ENCODE measurements around the gene LGSN. TPM values are rescaled to one million over a fixed set of nuclear protein-coding genes. Genes with fewer than 3 reads are reported as not detected.
"Not testable (repeated sequence)": the region's sequence is repeated elsewhere in the genome, so short reads cannot be mapped to it uniquely, and the experiment has no call there.

Gene LGSN
- total RNA-seq, 2 experiments from 2014 or later, result 0.17 to 0.40 TPM

GRCh38 chr6:63290492-63291058 lies 29.2 kb downstream of the LGSN start:
- no peak for ATAC-seq (ENCODE audit: low read depth)
- no peaks in the 10 kb centered on the region for H3K36me3 Mint-ChIP-seq
- POLR2A ChIA-PET, result no interaction called here
- no peak for DNase-seq
- no peaks in the 10 kb centered on the region for H3K9me3 Mint-ChIP-seq
- H3K4me1 Mint-ChIP-seq, result no peaks in the 10 kb centered on the region
- H3K27ac Mint-ChIP-seq, result no peak overlapping the region
- H3K4me3 Mint-ChIP-seq, result no peak overlapping the region
- no peaks in the 10 kb centered on the region for H3K27me3 Mint-ChIP-seq

- H3K36me3 Mint-ChIP-seq, result no peaks in the 10 kb centered on the region
- no peaks in the 10 kb centered on the region for H3K27me3 Mint-ChIP-seq
- no peak overlapping the region for H3K4me3 Mint-ChIP-seq
- no peaks in the 10 kb centered on the region for H3K9me3 Mint-ChIP-seq
- POLR2A ChIA-PET, result no interaction called here
- ATAC-seq (ENCODE audit: low read depth), result no peak
- H3K27ac Mint-ChIP-seq, result no peak overlapping the region
- DNase-seq, result no peak
- no peaks in the 10 kb centered on the region for H3K4me1 Mint-ChIP-seq
These were observed 30.4 kb downstream of the LGSN start for GRCh38 chr6:63289269-63289872.

- Mint-ChIP-seq H3K27me3 (no peaks in the 10 kb centered on the region), H3K36me3 (no peaks in the 10 kb centered on the region), H3K27ac (no peak overlapping the region), H3K9me3 (no peaks in the 10 kb centered on the region), H3K4me3 (no peak overlapping the region), H3K4me1 (no peaks in the 10 kb centered on the region)
- no peak for ATAC-seq (ENCODE audit: low read depth)
- no peak for DNase-seq
- POLR2A ChIA-PET, result no interaction called here
These were observed 39.1 kb downstream of the LGSN start for GRCh38 chr6:63280639-63281180.

GRCh38 chr6:63278916-63279315 lies 40.9 kb downstream of the LGSN start:
- Mint-ChIP-seq H3K27ac (no peak overlapping the region), H3K27me3 (no peaks in the 10 kb centered on the region), H3K4me1 (no peaks in the 10 kb centered on the region), H3K36me3 (no peaks in the 10 kb centered on the region), H3K4me3 (no peak overlapping the region), H3K9me3 (no peaks in the 10 kb centered on the region)
- POLR2A ChIA-PET, result no interaction called here
- ATAC-seq (ENCODE audit: low read depth) (no peak), DNase-seq (no peak)

- Mint-ChIP-seq H3K4me1 (no peaks in the 10 kb centered on the region), H3K4me3 (no peak overlapping the region), H3K36me3 (no peaks in the 10 kb centered on the region), H3K27me3 (no peaks in the 10 kb centered on the region), H3K27ac (no peak overlapping the region), H3K9me3 (no peaks in the 10 kb centered on the region)
- POLR2A ChIA-PET, result no interaction called here
- no peak for DNase-seq
- no peak for ATAC-seq (ENCODE audit: low read depth)
These were observed 43.8 kb downstream of the LGSN start for GRCh38 chr6:63275953-63276352.

- ATAC-seq (ENCODE audit: low read depth); H3K27ac Mint-ChIP-seq; H3K4me1 Mint-ChIP-seq; H3K4me3 Mint-ChIP-seq; H3K36me3 Mint-ChIP-seq; H3K27me3 Mint-ChIP-seq; H3K9me3 Mint-ChIP-seq; DNase-seq; POLR2A ChIA-PET: not testable (repeated sequence)
These were observed 44.9 kb downstream of the LGSN start for GRCh38 chr6:63274795-63275430.

GRCh38 chr6:63272397-63272796 lies 47.4 kb downstream of the LGSN start:
- ATAC-seq (ENCODE audit: low read depth) (no peak), DNase-seq (no peak)
- POLR2A ChIA-PET, result no interaction called here
- Mint-ChIP-seq H3K27ac (no peak overlapping the region), H3K9me3 (no peaks in the 10 kb centered on the region), H3K4me1 (no peaks in the 10 kb centered on the region), H3K36me3 (no peaks in the 10 kb centered on the region), H3K4me3 (no peak overlapping the region), H3K27me3 (no peaks in the 10 kb centered on the region)

- H3K4me3 Mint-ChIP-seq, result no peak overlapping the region
- no peaks in the 10 kb centered on the region for H3K27me3 Mint-ChIP-seq
- ATAC-seq (ENCODE audit: low read depth), result no peak
- H3K27ac Mint-ChIP-seq, result no peak overlapping the region
- POLR2A ChIA-PET, result no interaction called here
- no peak for DNase-seq
- H3K36me3 Mint-ChIP-seq, result no peaks in the 10 kb centered on the region
- no peaks in the 10 kb centered on the region for H3K4me1 Mint-ChIP-seq
- H3K9me3 Mint-ChIP-seq, result no peaks in the 10 kb centered on the region
These were observed 50.3 kb downstream of the LGSN start for GRCh38 chr6:63269470-63269869.

GRCh38 chr6:63268574-63268973 lies 51.2 kb downstream of the LGSN start:
- POLR2A ChIA-PET, result no interaction called here
- H3K27ac Mint-ChIP-seq, result no peak overlapping the region
- no peaks in the 10 kb centered on the region for H3K27me3 Mint-ChIP-seq
- no peaks in the 10 kb centered on the region for H3K36me3 Mint-ChIP-seq
- H3K9me3 Mint-ChIP-seq, result no peaks in the 10 kb centered on the region
- no peaks in the 10 kb centered on the region for H3K4me1 Mint-ChIP-seq
- no peak overlapping the region for H3K4me3 Mint-ChIP-seq
- ATAC-seq (ENCODE audit: low read depth) (no peak), DNase-seq (no peak)

GRCh38 chr6:63267828-63268227 lies 52.0 kb downstream of the LGSN start:
- ATAC-seq (ENCODE audit: low read depth) (no peak), DNase-seq (no peak)
- Mint-ChIP-seq H3K4me3 (no peak overlapping the region), H3K4me1 (no peaks in the 10 kb centered on the region), H3K27me3 (no peaks in the 10 kb centered on the region), H3K27ac (no peak overlapping the region), H3K36me3 (no peaks in the 10 kb centered on the region), H3K9me3 (no peaks in the 10 kb centered on the region)
- POLR2A ChIA-PET, result no interaction called here

GRCh38 chr6:63267046-63267445 lies 52.7 kb downstream of the LGSN start:
- ATAC-seq (ENCODE audit: low read depth) (no peak), DNase-seq (no peak)
- Mint-ChIP-seq H3K27ac (no peak overlapping the region), H3K36me3 (no peaks in the 10 kb centered on the region), H3K4me3 (no peak overlapping the region), H3K4me1 (no peaks in the 10 kb centered on the region), H3K9me3 (no peaks in the 10 kb centered on the region), H3K27me3 (no peaks in the 10 kb centered on the region)
- POLR2A ChIA-PET, result no interaction called here

GRCh38 chr6:63263444-63263843 lies 56.3 kb downstream of the LGSN start:
- Mint-ChIP-seq H3K9me3 (no peaks in the 10 kb centered on the region), H3K27ac (no peak overlapping the region), H3K4me1 (no peaks in the 10 kb centered on the region), H3K36me3 (no peaks in the 10 kb centered on the region), H3K4me3 (no peak overlapping the region), H3K27me3 (no peaks in the 10 kb centered on the region)
- DNase-seq, result no peak
- no peak for ATAC-seq (ENCODE audit: low read depth)
- POLR2A ChIA-PET, result interaction anchor here (0.7 kb wide), 1 partner anchor 23 kb away, joined by 3 read pairs; no protein-coding TSS in a partner anchor

GRCh38 chr6:63261820-63262219 lies 58.0 kb downstream of the LGSN start:
- no peaks in the 10 kb centered on the region for H3K27me3 Mint-ChIP-seq
- no peak overlapping the region for H3K27ac Mint-ChIP-seq
- H3K9me3 Mint-ChIP-seq, result no peaks in the 10 kb centered on the region
- no peaks in the 10 kb centered on the region for H3K36me3 Mint-ChIP-seq
- no peak overlapping the region for H3K4me3 Mint-ChIP-seq
- POLR2A ChIA-PET, result no interaction called here
- DNase-seq (no peak), ATAC-seq (ENCODE audit: low read depth) (no peak)
- no peaks in the 10 kb centered on the region for H3K4me1 Mint-ChIP-seq

- POLR2A ChIA-PET, result no interaction called here
- Mint-ChIP-seq H3K36me3 (no peaks in the 10 kb centered on the region), H3K27ac (no peak overlapping the region), H3K27me3 (no peaks in the 10 kb centered on the region), H3K9me3 (no peaks in the 10 kb centered on the region), H3K4me3 (no peak overlapping the region), H3K4me1 (no peaks in the 10 kb centered on the region)
- no peak for ATAC-seq (ENCODE audit: low read depth)
- no peak for DNase-seq
These were observed 60.6 kb downstream of the LGSN start for GRCh38 chr6:63259153-63259552.

Measured in activated naive CD8-positive, alpha-beta T cell treated with anti-CD3 and anti-CD28 coated beads, Interleukin-2, amount 10 ng/mL, durations not matched to agents 7 days and 5 days (primary cell).